GM19025 (cell line): ENCODE data around the gene DTD2.
"Not testable (repeated sequence)": the region's sequence is repeated elsewhere in the genome, so short reads cannot be mapped to it uniquely, and the experiment has no call there.

Source experiments
- ATAC-seq: cut with Tn5 transposase; IDR thresholded peaks from one replicate; pipeline ENCODE4 v1.9.1; 2021; ENCODE audit warnings: mild to moderate bottlenecking, low read depth, moderate library complexity; ENCODE audit not compliant: unreplicated experiment

The DTD2 gene

DNA sequence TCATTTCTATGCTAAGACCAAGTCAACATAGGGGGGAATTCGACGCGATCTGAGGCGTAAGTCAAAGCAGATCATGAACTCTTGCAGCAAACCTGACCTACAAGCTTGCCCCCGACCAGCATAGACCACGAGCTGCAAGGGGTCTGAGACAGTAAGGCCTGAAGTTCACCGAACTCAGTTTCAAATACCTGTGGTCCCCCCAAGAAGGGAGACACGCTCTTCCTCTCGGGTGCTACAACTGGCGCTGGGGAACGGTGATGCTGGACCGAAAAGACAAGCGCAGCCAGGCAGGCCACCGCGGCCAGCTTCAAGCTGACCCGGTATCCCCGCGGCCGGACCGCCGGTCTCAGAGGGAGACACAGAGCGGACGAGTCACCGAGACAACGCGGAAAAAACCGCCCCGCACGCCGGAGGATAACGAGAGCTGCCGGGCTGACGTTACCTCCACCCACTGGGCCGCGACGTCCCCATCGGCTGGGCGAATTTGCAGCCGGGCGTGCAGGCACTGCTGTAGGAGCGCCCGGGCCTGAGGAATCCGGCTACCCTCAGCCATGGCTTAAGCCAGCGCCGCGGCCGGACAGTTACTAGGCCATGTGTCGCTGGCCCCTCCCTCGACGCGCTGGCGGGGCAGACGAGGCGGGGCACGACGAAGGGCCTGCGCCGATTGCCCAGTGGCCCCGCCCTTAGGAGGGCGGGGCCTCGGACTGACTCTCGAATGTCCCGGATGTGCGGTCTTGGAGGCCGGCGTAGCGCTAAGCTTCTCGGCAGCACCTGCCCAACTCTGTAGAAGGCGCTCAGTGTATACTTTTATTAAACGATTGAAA, at the start of gene DTD2:
Gene DTD2, minus strand, starts transcription at position 666 of the 824 bp plus-strand sequence. Its CDS starts 113 bp downstream, at position 553.
- ATAC-seq, result peak; percentile 99

DNA sequence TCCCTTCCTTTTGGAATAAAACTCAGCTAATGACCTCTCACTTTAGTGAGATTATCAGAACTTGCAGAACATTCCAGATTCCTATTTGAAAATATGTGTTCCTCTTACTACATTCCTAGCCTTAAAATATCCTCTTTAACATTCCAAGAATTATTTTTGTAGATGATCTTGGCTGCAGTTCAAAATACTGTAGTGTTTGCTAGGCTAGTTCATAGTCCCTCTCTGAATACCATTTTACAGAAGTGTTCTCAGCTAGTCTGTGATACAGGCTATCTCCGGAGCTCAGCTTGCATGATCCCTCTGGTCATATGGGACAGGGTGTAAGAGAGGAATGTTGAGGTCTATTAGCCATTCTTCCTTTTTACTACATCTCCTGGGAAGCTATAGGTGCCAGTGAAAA, 48.1 kb upstream of the DTD2 start:
- ATAC-seq, result no peak

DNA sequence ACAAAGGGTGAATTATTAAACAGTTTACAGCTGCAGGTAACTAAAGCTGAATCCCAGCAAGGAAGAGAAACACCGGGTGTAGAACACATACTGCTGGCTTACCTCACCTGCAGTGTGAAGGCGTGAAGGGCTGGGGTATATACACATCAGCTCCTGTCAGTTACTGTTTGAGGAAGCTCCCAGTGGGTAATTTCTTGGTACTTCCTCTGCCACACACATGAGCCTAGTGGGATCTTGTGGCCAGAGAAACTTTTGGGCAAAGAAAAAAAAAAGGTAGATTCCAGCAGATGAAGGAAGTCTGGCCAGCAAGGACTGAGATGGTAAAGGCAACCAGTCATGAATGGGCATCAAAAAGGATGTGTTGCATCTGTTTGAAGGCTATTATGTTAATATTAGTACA, 44.6 kb upstream of the DTD2 start:
- no peak for ATAC-seq

DNA sequence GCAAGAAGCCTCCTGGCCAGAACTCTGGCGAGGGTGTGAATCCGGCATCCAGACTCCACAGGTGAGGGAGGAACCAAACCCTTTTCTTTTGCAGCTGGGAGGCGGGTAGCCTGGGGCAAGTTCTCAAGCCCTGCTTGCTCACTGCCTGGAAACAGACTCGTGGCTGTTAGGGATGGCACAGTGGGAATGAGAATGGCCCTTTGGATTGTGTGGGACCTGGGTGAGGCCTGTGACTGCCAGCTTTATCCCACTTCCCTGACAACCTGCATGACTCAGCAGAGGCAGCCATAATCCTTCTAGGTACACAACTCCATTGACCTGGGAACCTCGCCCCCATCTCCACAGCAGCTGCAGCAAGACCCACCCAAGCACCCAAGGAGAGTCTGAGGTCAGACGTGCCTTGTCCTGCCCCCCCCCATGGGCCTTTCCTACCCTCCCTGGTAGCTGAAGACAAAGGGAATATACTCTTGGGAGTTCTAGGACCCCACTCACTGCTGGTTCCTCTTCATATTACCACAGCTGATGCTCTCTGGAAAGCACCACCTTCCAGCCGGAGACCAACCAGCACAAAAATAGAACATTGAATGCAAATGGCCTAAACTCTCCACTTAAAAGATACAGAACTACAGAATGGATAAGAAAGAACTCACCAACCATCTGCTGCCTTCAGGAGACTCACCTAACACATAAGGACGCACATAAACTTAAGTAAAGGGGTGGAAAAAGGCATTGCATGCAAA, 35.6 kb upstream of the DTD2 start:
- no peak for ATAC-seq

DNA sequence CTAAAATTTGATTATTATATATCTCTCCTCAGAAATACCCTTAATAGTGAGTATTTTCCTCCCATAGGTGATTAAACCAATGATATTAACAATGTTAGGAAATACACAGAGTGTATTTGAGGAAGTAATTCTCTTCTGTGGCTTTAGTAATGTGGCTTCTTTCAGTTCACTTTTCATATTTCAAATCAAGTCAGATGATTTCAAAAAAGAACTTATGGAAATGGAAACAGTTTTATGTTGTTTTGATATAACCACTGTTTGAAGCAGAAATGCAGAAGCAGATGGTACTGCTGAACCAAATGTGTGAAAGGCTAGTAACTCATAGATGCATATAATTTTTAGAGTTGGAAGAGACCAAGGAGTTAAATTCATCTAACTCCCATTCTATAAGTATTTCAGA, 32.4 kb upstream of the DTD2 start:
- ATAC-seq, result no peak

DNA sequence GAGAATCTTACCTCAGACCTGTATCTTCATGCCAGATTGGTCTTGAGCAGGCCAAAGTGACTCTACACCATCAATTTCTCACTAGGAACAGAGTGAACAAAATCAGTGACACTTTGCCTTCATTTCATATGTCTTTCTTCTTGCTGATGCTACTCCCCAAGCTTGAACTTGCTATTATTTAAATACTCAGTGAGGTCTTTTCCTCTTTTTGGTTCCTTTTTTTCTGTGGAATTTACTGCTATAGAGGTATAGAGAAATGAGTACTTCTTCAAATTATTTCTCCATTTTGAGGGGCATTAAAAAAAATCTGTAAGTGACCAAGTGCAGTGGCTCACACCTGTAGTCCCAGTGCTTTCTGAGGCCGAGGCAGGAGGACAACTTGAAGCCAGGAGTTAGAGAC, 30.6 kb upstream of the DTD2 start, which contains the start of gene GPR33:
Gene GPR33, minus strand, starts transcription at position 154 of the 400 bp plus-strand sequence. CDS start 4,074 bp downstream, outside the sequence.
- no peak for ATAC-seq

DNA sequence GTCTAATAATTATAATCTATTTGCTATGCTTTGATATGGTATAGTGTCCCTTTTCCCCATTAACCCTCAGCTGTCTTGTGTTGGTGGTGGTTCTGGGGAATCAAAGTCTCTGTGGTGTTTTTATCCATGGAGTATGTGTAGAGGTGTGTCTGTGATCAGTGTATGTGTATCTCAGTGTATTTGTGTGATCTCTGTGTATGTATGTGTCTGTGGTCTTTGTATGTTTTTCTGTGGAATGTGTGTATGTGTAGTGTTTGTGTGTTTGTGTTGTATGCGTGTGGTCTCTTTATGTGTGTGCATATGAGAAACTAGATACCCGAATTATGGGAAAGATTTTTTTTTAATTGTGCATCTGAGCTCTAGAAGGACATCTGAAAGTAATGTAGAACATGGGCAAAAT, 29.5 kb upstream of the DTD2 start:
- ATAC-seq, result no peak

DNA sequence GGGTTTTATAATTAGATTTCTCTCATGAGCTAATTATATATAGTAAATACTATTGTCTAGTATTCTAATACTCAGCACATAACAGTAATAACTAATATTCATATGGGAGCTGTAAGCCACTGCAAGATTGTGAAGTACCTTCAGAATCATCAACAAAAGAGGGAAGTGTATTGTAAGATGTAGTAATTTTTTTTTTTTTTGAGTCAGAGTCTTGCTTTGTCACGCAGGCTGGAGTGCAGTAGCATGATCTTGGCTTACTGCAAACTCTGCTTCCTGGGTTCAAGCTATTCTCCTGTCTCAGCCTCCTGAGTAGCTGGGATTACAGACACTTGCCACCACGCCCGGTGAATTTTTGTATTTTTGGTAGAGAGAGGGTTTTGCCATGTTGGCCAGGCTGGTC, 27.4 kb upstream of the DTD2 start:
- ATAC-seq, result no peak

DNA sequence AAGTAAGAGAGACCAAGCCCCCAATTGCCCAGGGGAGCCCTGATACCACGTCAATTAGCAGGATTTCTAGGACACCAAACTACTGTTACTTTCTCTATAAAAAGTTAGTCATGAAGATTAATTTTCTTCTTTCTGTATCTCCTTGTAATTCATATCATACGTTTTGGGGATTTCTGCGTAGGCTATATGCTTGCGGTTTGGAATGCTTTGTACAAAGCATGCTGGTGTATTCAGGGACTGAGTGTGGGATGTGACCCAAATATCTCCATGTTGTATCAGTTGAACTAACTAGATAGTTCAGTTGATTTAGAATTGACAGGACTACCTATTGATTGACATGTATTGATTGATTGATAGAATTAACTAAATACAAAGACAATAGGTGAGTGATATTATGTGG, 22.9 kb upstream of the DTD2 start:
- ATAC-seq, result no peak

DNA sequence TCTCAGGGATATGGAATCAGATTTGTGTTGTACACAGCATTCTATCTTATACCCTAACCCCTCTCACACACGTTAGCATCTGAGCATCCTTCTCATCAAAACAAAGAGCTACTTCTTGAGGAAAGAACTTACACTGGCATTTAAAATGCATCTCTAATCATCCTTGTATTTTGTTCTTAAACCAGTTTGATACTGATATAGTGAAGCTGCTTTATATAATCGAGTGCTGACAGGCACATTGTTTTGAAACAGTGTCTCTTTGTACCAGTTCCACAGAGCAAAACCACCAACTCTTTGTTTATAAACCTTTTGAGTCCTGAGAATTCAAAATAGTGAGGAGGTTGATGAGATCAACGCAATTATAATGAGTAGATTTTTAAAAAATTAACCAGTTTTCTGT, 21.7 kb upstream of the DTD2 start:
- ATAC-seq, result no peak

DNA sequence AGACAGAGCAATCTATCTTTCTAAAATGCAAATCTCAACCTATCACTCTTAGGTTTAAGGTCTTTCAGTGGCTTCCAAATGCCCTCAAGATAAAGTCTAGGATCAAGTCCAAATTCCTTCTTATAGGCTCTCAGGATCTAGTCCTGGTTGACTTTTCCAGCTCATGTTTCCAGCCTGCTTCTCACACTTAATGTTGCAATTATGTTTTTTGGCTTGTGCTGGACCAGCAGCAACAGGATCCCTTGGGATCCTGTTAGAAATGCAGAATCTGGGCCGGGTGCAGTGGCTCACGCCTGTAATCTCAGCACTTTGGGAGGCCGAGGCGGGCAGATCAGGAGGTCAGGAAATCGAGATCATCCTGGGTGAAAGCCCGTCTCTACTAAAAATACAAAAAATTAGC, 19.9 kb upstream of the DTD2 start:
- ATAC-seq, result no peak

DNA sequence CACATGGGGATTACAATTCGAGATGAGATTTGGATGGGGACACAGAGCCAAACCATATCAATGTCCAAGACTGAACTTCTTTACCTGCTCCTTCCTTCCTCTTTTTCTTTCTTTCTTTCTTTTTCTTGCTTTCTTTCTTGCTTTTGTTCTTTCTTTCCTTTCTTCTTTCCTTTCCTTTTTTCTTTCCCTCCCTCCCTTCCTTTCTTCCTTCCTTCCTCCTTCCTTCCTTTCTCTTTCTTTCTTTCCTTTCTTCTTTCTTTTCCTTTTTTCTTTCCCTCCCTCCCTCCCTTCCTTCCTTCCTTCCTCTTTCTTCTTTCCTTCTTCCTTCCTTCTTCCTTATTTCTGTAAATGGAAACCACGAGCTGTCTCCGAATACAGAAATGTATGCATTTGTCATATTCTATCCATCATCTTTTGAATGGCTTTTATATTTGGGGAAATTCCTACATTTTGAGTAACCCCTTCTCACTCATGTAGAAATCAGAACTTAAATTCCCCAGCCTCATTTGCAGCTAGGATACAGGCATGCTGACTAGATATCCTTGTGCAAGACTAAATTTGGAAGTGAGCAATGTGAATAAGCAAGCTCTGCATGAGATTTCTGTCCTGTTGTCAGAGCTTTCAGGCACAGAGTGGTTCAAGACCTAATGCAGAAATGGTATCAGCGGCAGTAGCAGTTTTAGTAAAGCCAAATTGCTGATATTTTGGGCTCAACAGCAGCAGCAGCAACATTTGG, 19.0 kb upstream of the DTD2 start:
- no peak for ATAC-seq

DNA sequence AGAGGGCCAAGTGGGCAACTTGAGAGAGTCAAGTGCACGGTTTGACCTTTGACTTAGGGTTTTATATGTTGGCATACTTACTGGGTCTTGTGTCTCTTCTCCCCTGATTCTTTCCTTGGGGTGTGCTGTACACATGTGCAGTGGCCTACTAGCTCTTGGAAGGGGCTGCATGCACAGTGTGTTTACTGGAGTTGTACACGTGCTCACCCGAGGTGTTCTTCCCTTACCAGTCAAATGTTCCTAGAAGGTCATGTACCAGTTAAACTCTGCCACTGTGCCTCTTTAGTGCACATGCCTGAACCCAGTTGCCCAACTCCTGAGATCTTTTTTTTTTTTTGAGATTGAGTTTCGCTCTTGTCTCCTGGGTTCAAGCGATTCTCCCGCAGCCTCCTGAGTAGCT, 9.2 kb upstream of the DTD2 start:
- no peak for ATAC-seq

DNA sequence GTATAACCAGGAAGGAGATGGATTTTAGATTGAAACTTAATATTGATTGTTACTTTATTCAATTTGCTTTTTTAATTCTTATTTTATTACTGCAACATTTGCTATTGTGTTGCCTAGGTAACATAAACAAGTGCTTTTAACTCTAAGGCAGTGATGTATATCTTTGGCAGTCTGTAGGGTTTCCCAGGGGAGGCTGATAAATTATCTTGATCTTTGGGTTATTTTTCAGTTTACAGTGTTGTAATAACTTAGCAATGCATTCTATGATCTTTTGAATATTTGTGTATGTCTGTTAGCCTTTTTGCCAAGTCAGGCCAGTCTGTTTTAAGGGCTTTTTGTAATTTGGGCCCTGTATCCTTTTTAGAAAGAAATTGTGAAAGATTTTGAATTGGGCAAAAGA, 7.8 kb upstream of the DTD2 start:
- ATAC-seq, result no peak

DNA sequence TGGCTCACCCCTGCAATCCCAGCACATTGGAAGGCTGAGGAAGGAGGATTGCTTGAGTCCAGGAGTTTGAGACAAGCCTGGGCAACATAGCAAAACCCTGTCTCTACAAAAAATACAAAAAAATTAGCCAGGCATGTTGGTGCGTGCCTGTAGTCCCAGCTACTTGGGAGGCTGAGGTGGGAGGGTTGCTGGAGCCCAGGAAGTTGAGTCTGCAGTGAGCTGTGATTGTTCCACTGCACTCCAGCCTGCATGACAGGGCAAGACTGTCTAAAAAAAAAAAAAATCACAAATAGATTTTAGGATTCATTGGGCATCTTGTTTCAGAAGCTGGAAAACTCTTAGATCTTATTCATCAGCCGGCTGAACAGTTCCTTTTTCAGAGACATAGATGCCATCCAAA, 5.1 kb upstream of the DTD2 start:
- ATAC-seq, result not testable (repeated sequence)

DNA sequence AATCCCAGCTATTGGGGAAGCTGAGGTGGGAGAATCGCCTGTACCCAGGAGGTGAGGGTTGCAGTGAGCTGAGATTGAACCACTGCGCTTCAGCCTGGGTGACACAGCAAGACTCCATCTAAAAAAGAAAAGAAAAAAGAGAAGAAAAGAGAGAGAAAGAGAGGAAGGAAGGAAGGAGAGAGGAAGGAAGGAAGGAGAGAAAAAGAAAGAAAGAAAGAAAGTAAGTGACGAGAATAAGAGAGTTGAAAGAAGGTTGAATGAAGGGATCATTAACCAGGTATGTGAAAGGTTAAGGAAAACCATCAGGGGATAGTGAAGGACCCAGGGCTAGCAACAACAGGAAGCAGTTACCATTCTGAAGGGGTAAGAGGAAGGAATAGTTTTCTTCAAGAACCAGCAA, 4.2 kb upstream of the DTD2 start:
- no peak for ATAC-seq

DNA sequence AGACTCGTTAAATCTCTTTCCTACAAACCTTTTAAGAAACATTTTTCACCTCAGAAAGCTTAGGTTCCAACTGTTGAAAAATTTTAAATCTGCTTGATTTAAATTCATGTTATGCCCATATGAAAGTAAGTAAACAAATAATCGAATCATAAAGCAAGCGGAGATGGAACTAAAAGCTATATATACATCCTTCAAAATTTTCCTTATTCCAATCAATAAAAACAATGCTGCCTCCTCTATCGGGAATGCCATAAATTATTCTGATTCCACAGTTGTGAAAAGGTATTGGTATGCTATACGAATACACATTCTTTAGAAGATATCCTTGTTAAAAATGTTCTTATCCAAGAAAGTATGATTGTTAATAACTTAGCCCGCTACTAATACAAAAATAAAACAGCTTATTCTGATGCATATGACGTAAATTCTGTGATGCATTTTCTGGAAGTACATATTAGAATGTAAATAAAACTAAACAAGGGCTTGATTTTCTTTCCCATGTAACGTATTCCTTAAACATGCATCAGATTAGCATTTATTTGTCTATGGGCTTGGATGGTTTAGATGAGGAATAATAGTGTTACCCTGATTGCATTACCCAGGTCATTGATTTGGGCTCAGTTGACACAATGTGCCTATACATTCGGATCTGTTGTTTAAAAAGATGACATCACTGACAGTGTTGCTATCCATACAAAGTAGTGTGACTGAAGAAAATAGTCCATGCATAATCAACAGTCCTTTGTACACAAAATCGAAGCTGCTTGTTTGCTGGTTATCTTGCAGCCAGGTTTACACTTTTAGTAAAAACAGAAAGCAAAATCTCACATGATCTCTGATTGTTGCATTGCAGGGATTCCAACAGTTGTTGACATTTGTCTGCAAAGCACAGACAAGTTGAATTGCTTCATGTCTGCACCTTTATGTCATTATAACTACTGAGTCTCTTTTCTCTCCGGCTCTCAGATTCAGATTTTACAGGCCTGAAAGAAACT, 656 bp upstream of the DTD2 start:
- no peak for ATAC-seq

DNA sequence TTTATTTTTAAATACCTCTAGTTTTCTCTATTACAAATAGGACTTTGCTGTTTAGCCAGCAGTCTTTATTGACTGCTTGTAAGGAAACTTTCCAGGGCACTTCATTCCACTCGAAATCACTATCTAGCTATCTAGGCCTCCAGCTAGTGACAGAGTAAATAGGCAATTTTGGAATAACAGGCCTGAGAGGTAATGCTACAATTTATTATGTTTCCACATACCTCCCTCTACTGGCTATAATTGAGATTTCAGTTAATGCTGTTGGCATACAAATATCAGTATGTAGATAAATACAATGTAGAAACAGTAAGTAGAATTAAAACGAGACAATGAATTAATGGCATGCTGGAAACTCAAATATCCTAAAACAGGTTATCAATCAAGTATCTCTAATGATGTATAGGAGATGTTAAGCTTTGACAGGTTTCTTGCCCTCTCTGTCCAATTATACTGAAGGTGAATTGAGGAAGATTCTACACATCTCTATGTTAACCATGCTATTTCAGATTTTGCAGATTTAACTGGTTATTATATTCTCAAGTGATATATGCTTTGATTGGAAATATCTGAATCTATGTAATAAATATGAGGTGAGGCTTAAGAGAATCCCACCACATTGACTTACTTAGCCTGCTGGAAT, 7.2 kb downstream of the DTD2 start:
- no peak for ATAC-seq

DNA sequence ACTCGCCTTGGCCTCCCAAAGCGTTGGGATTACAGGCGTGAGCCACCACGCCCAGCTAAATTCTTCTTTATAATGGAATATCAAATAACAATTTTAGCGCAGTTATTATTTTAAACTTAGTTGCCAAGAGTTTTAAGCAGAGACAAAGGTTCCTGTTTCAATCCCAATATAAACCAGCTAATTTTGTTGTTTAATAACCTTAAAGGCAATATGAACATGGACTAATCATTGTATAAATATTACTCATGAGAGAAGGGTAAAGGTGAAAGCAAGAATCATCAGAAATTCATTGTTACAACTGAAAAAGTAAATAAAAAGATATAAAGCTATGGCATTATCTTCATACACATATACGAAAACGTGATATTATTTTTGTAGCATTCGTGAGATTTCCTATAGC, 8.2 kb downstream of the DTD2 start:
- no peak for ATAC-seq

DNA sequence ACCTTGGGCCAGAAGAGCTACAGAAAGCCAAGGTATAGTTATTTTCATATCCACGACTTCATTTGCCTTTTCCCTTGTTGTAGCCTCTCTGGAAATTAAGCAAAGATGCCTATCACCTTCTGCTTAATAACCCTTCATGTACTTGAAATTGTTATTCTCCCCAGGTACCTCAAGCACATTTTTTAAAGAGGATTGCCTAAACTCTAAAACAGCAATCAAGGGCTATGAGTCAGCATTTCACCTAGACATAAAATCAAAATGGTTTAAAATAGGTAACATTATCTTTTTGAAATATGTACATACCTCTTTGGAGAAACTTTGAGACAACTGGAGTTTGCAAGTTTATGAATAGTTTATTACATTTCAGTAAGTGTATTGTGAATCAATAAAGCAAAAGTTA, 11.6 kb downstream of the DTD2 start:
- ATAC-seq, result no peak
